HG02970 (cell line): ENCODE data around the gene SARDH.

Source experiments
- ATAC-seq: cut with Tn5 transposase; IDR thresholded peaks from one replicate; pipeline ENCODE4 v1.9.1; 2021; ENCODE audit warnings: mild to moderate bottlenecking, moderate library complexity, moderate number of reproducible peaks; ENCODE audit not compliant: unreplicated experiment, low FRiP score

SARDH gene

GRCh38 chr9:133614678-133615077 lies 123.5 kb downstream of the SARDH start:
- no peak for ATAC-seq

GRCh38 chr9:133614056-133614455 lies 124.1 kb downstream of the SARDH start:
- no peak for ATAC-seq
